Osteoblast (primary cell): ENCODE measurements around the gene AAR2. TPM values are rescaled to one million over a fixed set of nuclear protein-coding genes. Genes with fewer than 3 reads are reported as not detected.
A peak's percentile ranks its signal among the peaks of the same experiment; 100 is the strongest.

Source experiments
- DNase-seq: peaks from one replicate; pipeline ENCODE4 v3.0.0; 2011; ENCODE audit warnings: low spot score, mixed read lengths; ENCODE audit not compliant: insufficient read length; ENCODE audit errors: missing footprints
- H2AFZ ChIP-seq: 2 replicates; pipeline ENCODE4 v1.6.0; 2011; ENCODE audit warnings: mild to moderate bottlenecking, low read length
- H3K27ac ChIP-seq: 2 replicates; pipeline ENCODE4 v1.5.1; 2011; ENCODE audit warnings: mild to moderate bottlenecking, low read depth, low read length, moderate library complexity
- H3K27me3 ChIP-seq: 2 replicates; pipeline ENCODE4 v1.6.0; 2012; ENCODE audit warnings: mild to moderate bottlenecking, control low read depth, inconsistent platforms, low read length, moderate library complexity; ENCODE audit not compliant: insufficient read depth
- H3K36me3 ChIP-seq: 2 replicates; pipeline ENCODE4 v1.5.1; 2011; ENCODE audit warnings: mild to moderate bottlenecking, low read length, control low read depth, moderate library complexity; ENCODE audit not compliant: insufficient read depth
- H3K4me1 ChIP-seq: 2 replicates; pipeline ENCODE4 v1.5.1; 2011; ENCODE audit warnings: mild to moderate bottlenecking, low read length, control low read depth, moderate library complexity; ENCODE audit not compliant: insufficient read depth
- H3K4me2 ChIP-seq: 2 replicates; pipeline ENCODE4 v1.6.0; 2011; ENCODE audit warnings: mild to moderate bottlenecking, low read length; ENCODE audit not compliant: insufficient read depth
- H3K4me3 ChIP-seq: fragments of 200-600 bp; sonication (generic); 3 replicates; pipeline ENCODE4 v1.5.1; 2012; ENCODE audit warnings: mild to moderate bottlenecking, low read length, inconsistent platforms; ENCODE audit not compliant: insufficient read depth
- H3K79me2 ChIP-seq: 2 replicates; pipeline ENCODE4 v1.6.0; 2012; ENCODE audit warnings: mild to moderate bottlenecking, low read length, control low read depth, inconsistent platforms; ENCODE audit not compliant: insufficient read depth
- H3K9me3 ChIP-seq: 2 replicates; pipeline ENCODE4 v1.5.1; 2011; ENCODE audit warnings: low read depth, low read length, control low read depth
- H4K20me1 ChIP-seq: 2 replicates; pipeline ENCODE4 v1.6.0; 2012; ENCODE audit warnings: mild to moderate bottlenecking, low read length, control low read depth; ENCODE audit not compliant: insufficient read depth
- CTCF ChIP-seq: IDR thresholded peaks from 2 replicates; pipeline ENCODE4 v1.5.1; 2011; ENCODE audit warnings: mild to moderate bottlenecking, low read depth, low read length, moderate library complexity; ENCODE audit errors: extremely low read depth
- total RNA-seq: library from RNA; depleted of rRNA; stranded (reverse); fragments of >200 nt; gene quantifications from 2 replicates; pipeline ENCODE4 v1.2.3, GENCODE V29; 2012

Gene AAR2, protein sequence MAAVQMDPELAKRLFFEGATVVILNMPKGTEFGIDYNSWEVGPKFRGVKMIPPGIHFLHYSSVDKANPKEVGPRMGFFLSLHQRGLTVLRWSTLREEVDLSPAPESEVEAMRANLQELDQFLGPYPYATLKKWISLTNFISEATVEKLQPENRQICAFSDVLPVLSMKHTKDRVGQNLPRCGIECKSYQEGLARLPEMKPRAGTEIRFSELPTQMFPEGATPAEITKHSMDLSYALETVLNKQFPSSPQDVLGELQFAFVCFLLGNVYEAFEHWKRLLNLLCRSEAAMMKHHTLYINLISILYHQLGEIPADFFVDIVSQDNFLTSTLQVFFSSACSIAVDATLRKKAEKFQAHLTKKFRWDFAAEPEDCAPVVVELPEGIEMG
- total RNA-seq = 28.3 and 29.0 TPM in 2 replicates

- Histone ChIP-seq H3K4me1 (peaks cover 12% of the 10 kb centered on the region), H3K79me2 (peaks cover 53% of the 10 kb centered on the region)
- TF ChIP-seq CTCF = no peak
Observed at GRCh38 chr20:36235892-36236785, at the start of gene AAR2. Gene AAR2, plus strand, starts transcription at chr20:36236478. Its CDS starts 3,391 bp downstream, at chr20:36239869.

DNA sequence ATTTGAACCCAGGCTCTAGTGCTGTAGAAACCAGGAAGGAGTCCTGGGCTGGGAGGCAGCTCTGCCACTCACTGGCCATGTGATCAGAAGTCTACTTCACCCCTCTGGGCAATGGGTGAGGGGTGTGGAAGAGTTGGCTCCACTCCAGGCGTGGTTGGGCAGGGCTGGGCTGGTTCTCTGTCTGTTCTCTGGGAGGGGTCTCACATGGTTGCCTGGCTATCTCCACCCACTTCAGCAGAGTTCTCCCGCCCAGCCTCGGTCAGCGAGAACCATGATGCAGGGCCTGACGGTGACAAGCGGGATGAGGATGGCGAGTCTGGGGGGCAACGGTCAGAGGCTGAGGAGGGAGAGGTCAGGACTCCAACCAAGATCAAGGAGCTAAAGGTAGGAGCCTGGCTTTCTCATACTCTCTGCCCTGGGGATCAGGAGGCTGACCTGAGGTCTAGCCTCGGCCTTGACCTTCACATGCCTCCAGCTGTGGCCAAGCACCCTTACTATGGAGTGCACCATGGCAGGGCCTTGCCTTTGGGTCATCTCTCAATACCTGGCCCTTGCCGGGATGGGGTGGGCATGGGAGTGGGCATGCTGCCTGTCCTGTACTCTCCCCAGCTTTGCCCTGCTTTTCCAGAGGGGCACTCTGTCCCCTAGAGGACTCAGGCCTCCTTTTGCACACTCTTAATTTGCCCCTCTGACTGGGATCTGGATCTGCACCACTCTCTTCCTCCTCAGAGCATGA is 42.1 kb upstream of the AAR2 start:
- H3K4me3 ChIP-seq = no peak overlapping the region
- no peak overlapping the region for H3K4me2 ChIP-seq
- TF ChIP-seq CTCF = no peak
- no peak overlapping the region for H2AFZ ChIP-seq
- no peaks in the 10 kb centered on the region for H3K79me2 ChIP-seq
- no peaks in the 10 kb centered on the region for H3K4me1 ChIP-seq
- H4K20me1 ChIP-seq = no peaks in the 10 kb centered on the region
- H3K27me3 ChIP-seq = no peaks in the 10 kb centered on the region
- H3K27ac ChIP-seq = no peak overlapping the region
- no peaks in the 10 kb centered on the region for H3K36me3 ChIP-seq
- DNase-seq = no peak
- H3K9me3 ChIP-seq = no peaks in the 10 kb centered on the region

More at GRCh38 chr20:36235892-36236785, at the start of gene AAR2:
- Histone ChIP-seq H2AFZ (peak within 1 kb of the TSS; percentile 100), H3K36me3 (peaks cover 14% of the 10 kb centered on the region), H3K27ac (peak within 1 kb of the TSS; percentile 74), H4K20me1 (peaks cover 6% of the 10 kb centered on the region), H3K27me3 (no peaks in the 10 kb centered on the region), H3K9me3 (no peaks in the 10 kb centered on the region), H3K4me3 (peak within 1 kb of the TSS; percentile 90), H3K4me2 (peak within 1 kb of the TSS; percentile 80)
- DNase-seq = peak; percentile 92

- Histone ChIP-seq H3K4me3 (no peak overlapping the region), H3K36me3 (no peaks in the 10 kb centered on the region), H3K79me2 (no peaks in the 10 kb centered on the region), H3K27me3 (no peaks in the 10 kb centered on the region), H3K4me2 (no peak overlapping the region), H3K27ac (no peak overlapping the region), H4K20me1 (peaks cover 3% of the 10 kb centered on the region), H3K4me1 (no peaks in the 10 kb centered on the region), H2AFZ (no peak overlapping the region), H3K9me3 (no peaks in the 10 kb centered on the region)
- peak; percentile 74 for DNase-seq
- TF ChIP-seq CTCF = no peak
Observed at GRCh38 chr20:36196676-36197075, 39.6 kb upstream of the AAR2 start.
